Neutrophil (primary cell): Measurements from ENCODE around the gene TBC1D4.

Experiments
- H3K27ac ChIP-seq: fragments of 200-600 bp; sonication (generic); 2 replicates; pipeline ENCODE4 v1.5.1; 2016; ENCODE audit warnings: mild to moderate bottlenecking, moderate library complexity
- H3K27me3 ChIP-seq: fragments of 200-600 bp; sonication (generic); 2 replicates; pipeline ENCODE4 v1.6.0; 2016; ENCODE audit warnings: mild to moderate bottlenecking
- H3K36me3 ChIP-seq: fragments of 200-600 bp; sonication (generic); 2 replicates; pipeline ENCODE4 v1.5.1; 2017
- H3K4me1 ChIP-seq, 2 experiments: fragments of 200-600 bp in 1 of 2; sonication (generic) in 1 of 2; 1 replicate in 1 of 2; 2 replicates in 1 of 2; pipeline versions ENCODE4 v1.5.1 to v1.6.1; 2013 to 2016; ENCODE audit warnings: low read depth in 1 of 2, low read length in 1 of 2, mild to moderate bottlenecking in 1 of 2, moderate library complexity in 1 of 2; ENCODE audit not compliant: control insufficient read depth in 1 of 2, insufficient read depth in 1 of 2
- H3K4me3 ChIP-seq, 2 experiments: fragments of 200-600 bp in 1 of 2; sonication (generic) in 1 of 2; 1 replicate in 1 of 2; 2 replicates in 1 of 2; pipeline ENCODE4 v1.5.1; 2013 to 2016; ENCODE audit warnings: low read depth in 1 of 2, low read length in 1 of 2, mild to moderate bottlenecking in 1 of 2, moderate library complexity in 1 of 2
- H3K9me3 ChIP-seq: fragments of 200-600 bp; sonication (generic); 2 replicates; pipeline ENCODE4 v1.5.1; 2016
- CTCF ChIP-seq: fragments of 200-600 bp; sonication (generic); IDR thresholded peaks from 2 replicates; pipeline ENCODE4 v1.5.1; 2016; ENCODE audit warnings: antibody characterized with exemption

Gene TBC1D4

GRCh38 chr13:75400775-75401174 is 81.2 kb downstream of the TBC1D4 start:
- H3K4me1 ChIP-seq = no peaks in the 10 kb centered on the region
- no peak for TF ChIP-seq CTCF
- no peak overlapping the region for H3K4me3 ChIP-seq
- no peak overlapping the region for H3K27ac ChIP-seq
- H3K36me3 ChIP-seq = no peaks in the 10 kb centered on the region
- H3K27me3 ChIP-seq = no peaks in the 10 kb centered on the region
- H3K9me3 ChIP-seq = no peaks in the 10 kb centered on the region

DNA sequence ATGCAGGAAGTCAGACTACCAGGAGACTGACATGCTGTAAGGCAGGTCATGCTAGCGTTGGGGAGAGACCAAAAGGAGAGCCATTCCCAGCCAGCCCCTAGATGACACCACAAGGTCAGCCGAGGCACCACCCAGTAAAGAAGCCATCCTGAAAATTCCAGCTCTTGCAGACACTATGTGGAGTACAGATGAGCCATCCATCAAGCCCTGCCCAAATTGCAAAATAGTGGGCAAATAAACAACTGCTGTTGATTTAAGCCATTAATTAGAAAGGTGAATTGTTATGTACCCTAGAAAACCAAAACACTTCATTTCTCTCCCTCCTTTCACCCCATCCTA is 82.1 kb downstream of the TBC1D4 start:
- H3K36me3 ChIP-seq = no peaks in the 10 kb centered on the region
- no peaks in the 10 kb centered on the region for H3K27me3 ChIP-seq
- H3K4me3 ChIP-seq = no peak overlapping the region
- no peak for TF ChIP-seq CTCF
- no peaks in the 10 kb centered on the region for H3K9me3 ChIP-seq
- H3K4me1 ChIP-seq = no peaks in the 10 kb centered on the region
- H3K27ac ChIP-seq = no peak overlapping the region

- H3K27me3 ChIP-seq = no peaks in the 10 kb centered on the region
- no peaks in the 10 kb centered on the region for H3K9me3 ChIP-seq
- H3K4me1 ChIP-seq = no peaks in the 10 kb centered on the region
- no peak overlapping the region for H3K27ac ChIP-seq
- no peak for TF ChIP-seq CTCF
- no peaks in the 10 kb centered on the region for H3K36me3 ChIP-seq
- no peak overlapping the region for H3K4me3 ChIP-seq
Observed at GRCh38 chr13:75399168-75399878, 82.6 kb downstream of the TBC1D4 start.

DNA sequence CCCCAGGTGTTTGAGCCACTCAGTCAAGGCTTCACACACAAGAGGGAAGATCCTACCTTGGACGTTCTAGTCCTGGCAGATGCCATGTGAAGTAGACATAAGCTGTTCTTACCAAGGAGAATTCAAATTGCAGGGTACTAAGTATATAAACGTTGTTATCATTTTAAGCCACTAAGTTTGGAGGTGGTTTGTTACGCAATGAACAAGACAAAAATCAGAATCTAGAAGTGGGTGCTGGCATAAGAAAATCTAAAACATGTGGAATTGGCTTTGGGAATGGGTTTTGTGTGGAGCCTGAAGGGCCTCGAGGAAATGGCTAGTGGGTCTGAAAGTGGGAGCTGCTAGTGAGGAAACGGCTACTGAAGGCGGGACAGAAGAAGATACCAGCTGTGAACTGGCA is 83.9 kb downstream of the TBC1D4 start:
- no peaks in the 10 kb centered on the region for H3K36me3 ChIP-seq
- H3K27ac ChIP-seq = no peak overlapping the region
- H3K4me1 ChIP-seq = no peaks in the 10 kb centered on the region
- no peaks in the 10 kb centered on the region for H3K9me3 ChIP-seq
- no peak overlapping the region for H3K4me3 ChIP-seq
- no peak for TF ChIP-seq CTCF
- H3K27me3 ChIP-seq = no peaks in the 10 kb centered on the region

GRCh38 chr13:75395901-75396300 is 86.1 kb downstream of the TBC1D4 start:
- no peaks in the 10 kb centered on the region for H3K9me3 ChIP-seq
- H3K27ac ChIP-seq = no peak overlapping the region
- no peaks in the 10 kb centered on the region for H3K27me3 ChIP-seq
- no peak overlapping the region for H3K4me3 ChIP-seq
- H3K36me3 ChIP-seq = no peaks in the 10 kb centered on the region
- H3K4me1 ChIP-seq = no peaks in the 10 kb centered on the region
- TF ChIP-seq CTCF = no peak

GRCh38 chr13:75395066-75395465 is 86.9 kb downstream of the TBC1D4 start:
- no peak for TF ChIP-seq CTCF
- H3K27me3 ChIP-seq = no peaks in the 10 kb centered on the region
- H3K27ac ChIP-seq = no peak overlapping the region
- no peaks in the 10 kb centered on the region for H3K9me3 ChIP-seq
- no peaks in the 10 kb centered on the region for H3K36me3 ChIP-seq
- H3K4me1 ChIP-seq = no peaks in the 10 kb centered on the region
- no peak overlapping the region for H3K4me3 ChIP-seq
